HL-60 (cell line): ENCODE data around the gene SMC1B.

Experiments used
- GABPA ChIP-seq: IDR thresholded peaks from 2 replicates; pipeline ENCODE4 v1.6.1; 2012; ENCODE audit warnings: low read depth
- POLR2AphosphoS5 ChIP-seq: IDR thresholded peaks from 2 replicates; pipeline ENCODE4 v1.6.1; 2012; ENCODE audit warnings: low read depth
- SPI1 ChIP-seq: IDR thresholded peaks from 2 replicates; pipeline ENCODE4 v1.6.1; 2012; ENCODE audit warnings: low read depth, mild to moderate bottlenecking, borderline replicate concordance
- TF ChIP-seq, protein P1 (sequence below): IDR thresholded peaks from one replicate; pipeline ENCODE4 v1.5.1; 2011; ENCODE audit warnings: low read length, control low read depth, inconsistent platforms; ENCODE audit not compliant: insufficient read depth
- TF ChIP-seq, protein P2 (sequence below): IDR thresholded peaks from 2 replicates; pipeline ENCODE4 v1.6.1; 2012; ENCODE audit warnings: low read depth; ENCODE audit not compliant: insufficient replicate concordance

DNA sequence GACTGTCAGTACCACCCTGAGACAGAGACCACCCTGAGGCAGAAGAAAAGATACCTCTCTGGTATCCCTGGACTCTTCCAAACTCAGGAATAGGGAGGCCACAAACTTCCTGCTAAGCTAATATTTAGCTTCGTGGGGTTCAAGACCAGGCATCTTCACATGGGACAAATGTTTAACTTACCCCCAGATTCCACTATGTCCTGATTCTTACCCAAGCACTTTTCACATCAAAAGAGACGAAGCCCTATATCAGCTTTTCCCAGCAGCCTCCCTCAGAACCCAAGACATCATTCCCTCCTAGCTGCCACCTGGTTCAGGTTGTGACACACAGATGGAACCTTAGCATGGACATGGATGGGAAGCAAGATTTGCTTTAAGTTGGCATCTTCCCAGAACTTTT, 32.1 kb downstream of the SMC1B start:
- TF ChIP-seq, protein P1, sequence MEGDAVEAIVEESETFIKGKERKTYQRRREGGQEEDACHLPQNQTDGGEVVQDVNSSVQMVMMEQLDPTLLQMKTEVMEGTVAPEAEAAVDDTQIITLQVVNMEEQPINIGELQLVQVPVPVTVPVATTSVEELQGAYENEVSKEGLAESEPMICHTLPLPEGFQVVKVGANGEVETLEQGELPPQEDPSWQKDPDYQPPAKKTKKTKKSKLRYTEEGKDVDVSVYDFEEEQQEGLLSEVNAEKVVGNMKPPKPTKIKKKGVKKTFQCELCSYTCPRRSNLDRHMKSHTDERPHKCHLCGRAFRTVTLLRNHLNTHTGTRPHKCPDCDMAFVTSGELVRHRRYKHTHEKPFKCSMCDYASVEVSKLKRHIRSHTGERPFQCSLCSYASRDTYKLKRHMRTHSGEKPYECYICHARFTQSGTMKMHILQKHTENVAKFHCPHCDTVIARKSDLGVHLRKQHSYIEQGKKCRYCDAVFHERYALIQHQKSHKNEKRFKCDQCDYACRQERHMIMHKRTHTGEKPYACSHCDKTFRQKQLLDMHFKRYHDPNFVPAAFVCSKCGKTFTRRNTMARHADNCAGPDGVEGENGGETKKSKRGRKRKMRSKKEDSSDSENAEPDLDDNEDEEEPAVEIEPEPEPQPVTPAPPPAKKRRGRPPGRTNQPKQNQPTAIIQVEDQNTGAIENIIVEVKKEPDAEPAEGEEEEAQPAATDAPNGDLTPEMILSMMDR, result no peak
- TF ChIP-seq, protein P2, sequence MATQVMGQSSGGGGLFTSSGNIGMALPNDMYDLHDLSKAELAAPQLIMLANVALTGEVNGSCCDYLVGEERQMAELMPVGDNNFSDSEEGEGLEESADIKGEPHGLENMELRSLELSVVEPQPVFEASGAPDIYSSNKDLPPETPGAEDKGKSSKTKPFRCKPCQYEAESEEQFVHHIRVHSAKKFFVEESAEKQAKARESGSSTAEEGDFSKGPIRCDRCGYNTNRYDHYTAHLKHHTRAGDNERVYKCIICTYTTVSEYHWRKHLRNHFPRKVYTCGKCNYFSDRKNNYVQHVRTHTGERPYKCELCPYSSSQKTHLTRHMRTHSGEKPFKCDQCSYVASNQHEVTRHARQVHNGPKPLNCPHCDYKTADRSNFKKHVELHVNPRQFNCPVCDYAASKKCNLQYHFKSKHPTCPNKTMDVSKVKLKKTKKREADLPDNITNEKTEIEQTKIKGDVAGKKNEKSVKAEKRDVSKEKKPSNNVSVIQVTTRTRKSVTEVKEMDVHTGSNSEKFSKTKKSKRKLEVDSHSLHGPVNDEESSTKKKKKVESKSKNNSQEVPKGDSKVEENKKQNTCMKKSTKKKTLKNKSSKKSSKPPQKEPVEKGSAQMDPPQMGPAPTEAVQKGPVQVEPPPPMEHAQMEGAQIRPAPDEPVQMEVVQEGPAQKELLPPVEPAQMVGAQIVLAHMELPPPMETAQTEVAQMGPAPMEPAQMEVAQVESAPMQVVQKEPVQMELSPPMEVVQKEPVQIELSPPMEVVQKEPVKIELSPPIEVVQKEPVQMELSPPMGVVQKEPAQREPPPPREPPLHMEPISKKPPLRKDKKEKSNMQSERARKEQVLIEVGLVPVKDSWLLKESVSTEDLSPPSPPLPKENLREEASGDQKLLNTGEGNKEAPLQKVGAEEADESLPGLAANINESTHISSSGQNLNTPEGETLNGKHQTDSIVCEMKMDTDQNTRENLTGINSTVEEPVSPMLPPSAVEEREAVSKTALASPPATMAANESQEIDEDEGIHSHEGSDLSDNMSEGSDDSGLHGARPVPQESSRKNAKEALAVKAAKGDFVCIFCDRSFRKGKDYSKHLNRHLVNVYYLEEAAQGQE, result no peak
- TF ChIP-seq POLR2AphosphoS5, result no peak
- TF ChIP-seq GABPA, result no peak
- no peak for TF ChIP-seq SPI1
